ENCODE measurements around the gene BCL11B.

Gene BCL11B

DNA sequence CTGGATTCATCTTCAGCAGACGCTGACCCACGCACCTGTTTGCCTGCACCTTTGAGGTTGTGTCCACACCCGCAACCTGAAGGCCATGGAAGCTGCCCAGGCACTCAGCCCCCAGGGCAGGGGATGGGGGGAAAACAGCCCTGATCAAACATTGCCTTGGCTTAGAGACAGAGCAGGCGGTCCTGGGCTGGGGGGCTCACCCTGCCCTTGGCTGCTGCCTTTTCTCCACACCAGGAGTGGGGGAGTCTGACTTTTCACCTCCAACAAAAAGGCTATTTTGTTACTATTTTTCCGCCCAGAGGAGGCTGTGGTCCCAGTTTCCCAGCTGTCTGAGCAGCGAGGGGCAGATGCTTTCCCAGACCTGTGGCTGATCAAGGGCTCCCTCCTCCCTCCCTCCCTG lies 24.2 kb downstream of the BCL11B start:
- peaks cover 9 to 60% (median 43%) of the 10 kb centered on the region in 5 donors for H3K27me3 ChIP-seq (ENCODE audit: control insufficient read depth in 5 of 5, insufficient read depth in 4 of 5, low read length in 5 of 5)
- H3K4me3 ChIP-seq (ENCODE audit: low read depth in 1 of 5, low read length in 5 of 5) = no peak overlapping the region
- no peak overlapping the region for H3K27ac ChIP-seq (ENCODE audit: low read depth, low read length)
- H3K4me1 ChIP-seq (ENCODE audit: control insufficient read depth in 5 of 5, insufficient read depth in 5 of 5, low read length in 5 of 5) = peaks cover 0 to 11% (median 7%) of the 10 kb centered on the region in 5 donors
- no peak overlapping the region for H3K9ac ChIP-seq (ENCODE audit: low read length in 5 of 5)
- no peaks in the 10 kb centered on the region for H3K36me3 ChIP-seq (ENCODE audit: control insufficient read depth in 5 of 5, insufficient read depth in 5 of 5, low read length in 5 of 5)
- H3K9me3 ChIP-seq (ENCODE audit: control insufficient read depth in 5 of 5, low read length in 5 of 5) = no peaks in the 10 kb centered on the region

DNA sequence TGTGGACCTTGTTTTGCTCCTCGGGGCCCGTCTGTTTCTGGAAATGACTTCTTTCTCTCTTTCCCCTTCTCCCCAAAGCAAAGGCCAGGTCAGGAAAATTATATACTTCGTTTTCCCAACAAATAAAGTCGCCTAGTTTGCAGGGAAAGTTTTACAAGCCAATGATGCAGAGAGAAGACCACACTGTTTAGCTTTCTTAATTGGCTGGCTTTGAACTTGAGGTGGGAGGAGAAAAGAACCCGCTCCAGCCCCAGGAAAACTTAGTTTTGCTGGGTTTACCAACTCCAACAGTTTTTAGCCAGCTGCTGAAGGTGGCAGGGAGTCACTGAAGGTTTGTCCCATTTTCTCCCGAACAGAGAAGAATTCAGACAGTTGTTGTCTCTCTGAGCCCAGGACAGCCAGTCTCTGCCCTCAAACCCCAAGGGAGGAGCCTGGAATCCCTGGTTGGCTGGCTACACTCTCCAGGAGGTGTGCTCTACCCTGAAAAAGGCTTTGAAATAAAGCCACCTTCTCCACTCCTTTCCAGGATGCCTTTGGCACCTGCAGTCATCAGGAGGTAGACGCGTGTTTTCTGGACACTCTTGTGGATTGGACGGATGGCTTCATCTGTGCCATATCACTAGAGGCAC lies 24.8 kb downstream of the BCL11B start:
- Histone ChIP-seq H3K9ac (ENCODE audit: low read length in 5 of 5) (no peak overlapping the region), H3K4me3 (ENCODE audit: low read depth in 1 of 5, low read length in 5 of 5) (no peak overlapping the region), H3K27ac (ENCODE audit: low read depth, low read length) (no peak overlapping the region), H3K9me3 (ENCODE audit: control insufficient read depth in 5 of 5, low read length in 5 of 5) (no peaks in the 10 kb centered on the region), H3K4me1 (ENCODE audit: control insufficient read depth in 5 of 5, insufficient read depth in 5 of 5, low read length in 5 of 5) (peaks cover 0 to 11% (median 7%) of the 10 kb centered on the region in 5 donors), H3K36me3 (ENCODE audit: control insufficient read depth in 5 of 5, insufficient read depth in 5 of 5, low read length in 5 of 5) (no peaks in the 10 kb centered on the region), H3K27me3 (ENCODE audit: control insufficient read depth in 5 of 5, insufficient read depth in 4 of 5, low read length in 5 of 5) (peaks cover 9 to 62% (median 42%) of the 10 kb centered on the region in 5 donors)

DNA sequence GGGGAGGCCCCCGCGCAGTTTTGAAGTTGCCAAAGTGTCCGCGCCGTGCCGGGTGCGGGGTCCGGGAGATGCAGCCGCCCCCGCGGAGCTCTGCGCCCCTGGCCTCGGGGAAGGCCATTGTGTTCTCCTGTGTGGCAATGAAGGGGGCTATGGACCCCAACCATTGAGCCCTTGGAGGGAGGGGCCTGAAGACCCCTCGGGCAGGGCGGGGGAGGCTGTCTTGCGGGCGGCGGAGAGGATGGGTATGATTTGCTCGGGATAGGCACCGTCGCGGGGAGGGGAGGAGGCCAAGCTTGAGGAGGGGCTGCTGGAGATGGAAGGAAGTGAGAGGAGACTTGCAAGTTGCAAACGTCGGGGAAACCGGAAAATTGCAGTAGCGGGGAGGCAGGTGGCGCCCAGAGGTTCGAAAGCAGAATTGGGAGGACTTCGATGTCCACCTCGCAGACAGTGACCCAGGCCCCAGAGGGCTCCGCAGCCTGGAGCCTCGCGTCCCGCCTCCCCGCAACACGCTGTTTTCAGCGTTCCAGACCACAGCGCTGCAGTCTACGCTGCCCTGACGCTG lies 25.4 kb downstream of the BCL11B start:
- Histone ChIP-seq H3K27ac (ENCODE audit: low read depth, low read length) (no peak overlapping the region), H3K9ac (ENCODE audit: low read length in 5 of 5) (no peak overlapping the region), H3K9me3 (ENCODE audit: control insufficient read depth in 5 of 5, low read length in 5 of 5) (no peaks in the 10 kb centered on the region), H3K27me3 (ENCODE audit: control insufficient read depth in 5 of 5, insufficient read depth in 4 of 5, low read length in 5 of 5) (peaks cover 9 to 59% (median 40%) of the 10 kb centered on the region in 5 donors), H3K4me3 (ENCODE audit: low read depth in 1 of 5, low read length in 5 of 5) (no peak overlapping the region), H3K36me3 (ENCODE audit: control insufficient read depth in 5 of 5, insufficient read depth in 5 of 5, low read length in 5 of 5) (no peaks in the 10 kb centered on the region), H3K4me1 (ENCODE audit: control insufficient read depth in 5 of 5, insufficient read depth in 5 of 5, low read length in 5 of 5) (peaks cover 0 to 11% (median 7%) of the 10 kb centered on the region in 5 donors)

DNA sequence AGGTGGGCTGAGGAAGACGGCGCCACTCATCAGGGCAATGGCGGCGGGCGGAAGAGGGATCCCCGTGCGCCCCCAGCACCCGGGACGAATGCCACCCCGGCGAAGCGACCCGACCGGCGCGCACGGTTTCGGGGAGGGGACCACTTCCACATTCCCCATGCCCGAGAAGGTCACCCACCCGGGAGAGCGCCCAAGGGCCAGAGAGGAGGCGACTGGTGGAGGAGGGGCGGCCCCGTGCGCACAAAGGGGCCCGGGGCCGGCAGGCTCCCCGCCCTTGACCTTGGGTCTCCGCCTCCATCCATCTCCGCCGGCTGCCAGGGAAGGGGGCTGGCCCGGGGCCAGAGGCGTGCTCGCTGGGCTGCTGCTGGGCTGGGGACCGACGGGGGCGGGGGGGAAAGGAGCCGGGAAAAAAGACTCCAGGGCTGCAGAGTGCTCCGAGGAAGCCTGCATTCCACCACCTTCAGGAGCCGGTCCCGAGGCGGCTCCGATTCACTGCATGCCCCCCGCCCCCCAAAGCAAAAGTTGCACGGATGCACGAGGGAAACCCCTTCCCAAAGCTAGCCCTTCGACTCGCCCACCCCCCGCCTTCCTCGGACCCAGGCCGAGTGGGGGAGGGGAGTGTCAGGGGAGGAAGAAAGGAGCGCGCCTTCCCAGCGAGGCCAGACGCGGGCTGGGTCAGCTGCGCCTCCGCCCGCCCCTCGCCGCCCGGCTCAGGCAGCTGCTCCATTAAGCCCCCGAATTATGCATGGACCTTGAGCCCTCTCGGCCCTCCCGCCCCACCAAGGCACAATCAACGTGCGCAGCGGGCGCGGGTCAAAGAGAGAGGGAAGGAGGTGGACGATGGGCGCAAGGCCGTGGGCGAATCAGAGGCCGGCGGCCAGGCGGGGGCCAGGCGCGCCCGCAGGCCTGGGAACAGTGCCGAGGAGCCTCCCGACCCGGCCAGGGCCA lies 26.2 kb downstream of the BCL11B start:
- Histone ChIP-seq H3K4me3 (ENCODE audit: low read depth in 1 of 5, low read length in 5 of 5) (no peak overlapping the region), H3K9me3 (ENCODE audit: control insufficient read depth in 5 of 5, low read length in 5 of 5) (no peaks in the 10 kb centered on the region), H3K27ac (ENCODE audit: low read depth, low read length) (no peak overlapping the region), H3K27me3 (ENCODE audit: control insufficient read depth in 5 of 5, insufficient read depth in 4 of 5, low read length in 5 of 5) (peaks cover 9 to 59% (median 41%) of the 10 kb centered on the region in 5 donors), H3K9ac (ENCODE audit: low read length in 5 of 5) (no peak overlapping the region), H3K4me1 (ENCODE audit: control insufficient read depth in 5 of 5, insufficient read depth in 5 of 5, low read length in 5 of 5) (peaks cover 0 to 11% (median 7%) of the 10 kb centered on the region in 5 donors), H3K36me3 (ENCODE audit: control insufficient read depth in 5 of 5, insufficient read depth in 5 of 5, low read length in 5 of 5) (no peaks in the 10 kb centered on the region)

DNA sequence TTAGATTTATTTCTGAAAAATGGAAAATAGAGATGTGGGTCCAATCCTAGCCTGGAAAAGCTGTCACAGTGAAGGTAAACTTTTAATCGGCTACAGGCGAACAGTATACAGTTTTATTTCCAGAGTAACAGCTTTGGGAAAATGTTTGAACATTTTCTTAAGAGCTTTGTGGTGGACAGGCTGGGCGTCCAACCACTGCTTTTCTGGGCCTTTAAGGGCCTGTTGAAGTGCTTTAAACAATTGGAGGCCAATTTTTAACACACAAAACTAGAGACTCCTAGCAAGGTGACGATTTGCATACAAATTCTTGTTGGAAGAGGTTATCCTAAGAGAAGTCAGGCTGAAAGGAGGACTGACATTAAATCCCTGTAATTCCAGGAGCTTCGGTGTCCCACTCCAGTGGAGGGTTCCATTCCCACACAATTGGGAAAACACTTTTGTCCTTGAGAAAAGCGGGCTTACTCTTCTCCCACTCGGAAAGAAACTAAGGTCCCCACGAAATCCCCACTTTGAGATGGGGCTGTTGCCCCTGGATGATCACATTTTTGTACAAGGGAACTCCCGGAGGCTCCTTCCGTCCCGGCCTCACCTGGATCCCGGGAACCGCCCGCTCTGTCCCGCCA lies 26.9 kb downstream of the BCL11B start:
- peaks cover 9 to 59% (median 44%) of the 10 kb centered on the region in 5 donors for H3K27me3 ChIP-seq (ENCODE audit: control insufficient read depth in 5 of 5, insufficient read depth in 4 of 5, low read length in 5 of 5)
- peaks cover 0 to 11% (median 7%) of the 10 kb centered on the region in 5 donors for H3K4me1 ChIP-seq (ENCODE audit: control insufficient read depth in 5 of 5, insufficient read depth in 5 of 5, low read length in 5 of 5)
- no peaks in the 10 kb centered on the region for H3K9me3 ChIP-seq (ENCODE audit: control insufficient read depth in 5 of 5, low read length in 5 of 5)
- H3K9ac ChIP-seq (ENCODE audit: low read length in 5 of 5) = no peak overlapping the region
- H3K27ac ChIP-seq (ENCODE audit: low read depth, low read length) = no peak overlapping the region
- no peaks in the 10 kb centered on the region for H3K36me3 ChIP-seq (ENCODE audit: control insufficient read depth in 5 of 5, insufficient read depth in 5 of 5, low read length in 5 of 5)
- H3K4me3 ChIP-seq (ENCODE audit: low read depth in 1 of 5, low read length in 5 of 5) = no peak overlapping the region

DNA sequence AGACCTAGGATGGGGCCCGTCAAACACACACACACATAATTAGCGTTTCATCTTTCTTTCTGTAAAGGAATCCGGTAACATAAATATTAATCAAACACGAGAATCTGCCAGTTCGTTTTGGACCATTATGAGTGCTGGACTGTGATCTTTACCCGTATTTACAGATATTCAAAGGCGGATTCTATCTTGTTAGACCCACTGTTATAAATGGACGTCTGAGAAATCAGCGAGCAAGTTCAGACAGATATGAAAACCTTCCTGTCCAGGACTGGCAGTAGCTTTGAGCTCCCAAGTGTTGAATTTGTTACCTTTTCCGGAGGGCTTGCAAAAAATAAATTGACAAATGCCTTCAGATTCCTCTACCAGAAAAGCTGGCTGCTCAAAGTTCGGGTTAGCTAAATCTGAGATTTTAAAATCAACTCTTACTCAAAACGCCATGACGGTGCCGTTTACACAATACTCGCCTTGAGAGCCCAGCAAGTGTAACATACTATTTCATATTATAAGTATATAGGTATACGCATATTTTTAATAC lies 27.6 kb downstream of the BCL11B start:
- H3K27ac ChIP-seq (ENCODE audit: low read depth, low read length) = no peak overlapping the region

DNA sequence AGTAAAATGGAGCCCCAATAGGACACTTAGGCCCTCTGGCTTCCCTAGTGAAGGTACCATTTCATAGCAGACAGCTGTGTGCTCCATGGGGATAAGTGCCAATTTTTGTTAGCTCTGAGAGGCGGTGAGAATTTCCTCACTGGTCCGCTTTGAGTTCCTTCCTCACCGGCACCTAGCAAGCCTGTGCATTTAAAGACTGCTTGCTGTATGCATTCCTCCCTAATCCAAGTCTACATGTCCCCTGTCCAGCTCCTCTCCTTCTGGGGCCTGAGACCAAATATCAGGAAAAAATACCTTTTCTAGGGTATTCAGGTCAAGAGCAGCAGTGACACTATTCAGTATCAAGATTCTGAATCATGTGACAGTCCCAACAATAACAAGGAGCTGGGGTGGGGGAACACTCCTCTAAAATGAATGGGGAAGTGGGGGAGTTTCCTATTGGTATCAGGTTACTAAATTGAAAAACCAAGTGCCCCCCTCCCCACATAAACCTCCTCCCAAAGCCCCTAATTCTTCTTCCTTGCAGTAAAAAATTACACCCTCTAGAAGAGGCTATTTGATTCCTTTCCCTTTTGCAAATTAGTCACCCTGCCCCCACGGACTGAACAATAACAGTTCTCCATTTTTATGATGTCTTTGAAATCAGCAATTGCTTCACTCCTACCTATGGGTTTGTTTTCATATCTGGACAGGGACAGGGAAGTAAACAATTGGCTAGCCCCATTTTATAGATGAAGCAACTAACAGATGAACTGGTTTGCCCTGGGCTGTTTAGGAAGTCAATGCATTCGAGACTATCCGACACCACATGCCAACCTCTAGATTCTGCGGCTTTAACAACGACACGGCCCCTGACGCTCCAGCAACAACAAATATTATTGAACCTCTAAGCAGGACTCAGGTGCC lies 28.9 kb downstream of the BCL11B start:
- Histone ChIP-seq H3K27me3 (ENCODE audit: control insufficient read depth in 5 of 5, insufficient read depth in 4 of 5, low read length in 5 of 5) (peaks cover 6 to 45% (median 32%) of the 10 kb centered on the region in 5 donors), H3K36me3 (ENCODE audit: control insufficient read depth in 5 of 5, insufficient read depth in 5 of 5, low read length in 5 of 5) (no peaks in the 10 kb centered on the region)

More for the DNA sequence above, 27.6 kb downstream of the BCL11B start:
- no peak overlapping the region for H3K9ac ChIP-seq (ENCODE audit: low read length in 5 of 5)
- peaks cover 9 to 56% (median 41%) of the 10 kb centered on the region in 5 donors for H3K27me3 ChIP-seq (ENCODE audit: control insufficient read depth in 5 of 5, insufficient read depth in 4 of 5, low read length in 5 of 5)
- H3K9me3 ChIP-seq (ENCODE audit: control insufficient read depth in 5 of 5, low read length in 5 of 5) = no peaks in the 10 kb centered on the region
- H3K36me3 ChIP-seq (ENCODE audit: control insufficient read depth in 5 of 5, insufficient read depth in 5 of 5, low read length in 5 of 5) = no peaks in the 10 kb centered on the region
- peaks cover 0 to 11% (median 7%) of the 10 kb centered on the region in 5 donors for H3K4me1 ChIP-seq (ENCODE audit: control insufficient read depth in 5 of 5, insufficient read depth in 5 of 5, low read length in 5 of 5)
- no peak overlapping the region for H3K4me3 ChIP-seq (ENCODE audit: low read depth in 1 of 5, low read length in 5 of 5)

DNA sequence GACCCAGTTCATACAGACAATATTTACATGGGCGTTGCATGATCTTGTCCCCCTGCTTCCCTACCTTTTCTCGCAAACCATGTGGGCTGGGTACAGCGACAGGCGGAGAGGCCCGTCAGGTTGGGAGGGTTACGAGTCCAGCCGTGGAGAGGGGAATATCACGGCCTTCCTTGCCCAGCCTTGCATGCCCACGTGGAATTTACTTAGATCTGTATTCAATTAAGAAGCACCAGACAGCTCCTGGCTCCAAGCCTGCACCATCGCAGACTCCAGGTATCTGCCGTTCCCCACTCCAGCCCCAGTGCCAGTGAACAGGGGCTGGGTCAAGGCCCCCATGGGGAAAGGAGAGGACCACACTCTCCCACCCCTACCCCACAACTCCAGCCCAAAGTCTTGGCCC lies 29.8 kb downstream of the BCL11B start:
- H3K36me3 ChIP-seq (ENCODE audit: control insufficient read depth in 5 of 5, insufficient read depth in 5 of 5, low read length in 5 of 5) = no peaks in the 10 kb centered on the region
- peaks cover 0 to 37% (median 28%) of the 10 kb centered on the region in 5 donors for H3K27me3 ChIP-seq (ENCODE audit: control insufficient read depth in 5 of 5, insufficient read depth in 4 of 5, low read length in 5 of 5)
- H3K9ac ChIP-seq (ENCODE audit: low read length in 5 of 5) = no peak overlapping the region
- H3K27ac ChIP-seq (ENCODE audit: low read depth, low read length) = no peak overlapping the region
- H3K9me3 ChIP-seq (ENCODE audit: control insufficient read depth in 5 of 5, low read length in 5 of 5) = peaks cover 0 to 2% (median 0%) of the 10 kb centered on the region in 5 donors
- peaks cover 0 to 11% (median 7%) of the 10 kb centered on the region in 5 donors for H3K4me1 ChIP-seq (ENCODE audit: control insufficient read depth in 5 of 5, insufficient read depth in 5 of 5, low read length in 5 of 5)
- H3K4me3 ChIP-seq (ENCODE audit: low read depth in 1 of 5, low read length in 5 of 5) = no peak overlapping the region

More for the DNA sequence above, 28.9 kb downstream of the BCL11B start:
- Histone ChIP-seq H3K4me1 (ENCODE audit: control insufficient read depth in 5 of 5, insufficient read depth in 5 of 5, low read length in 5 of 5) (peaks cover 0 to 11% (median 7%) of the 10 kb centered on the region in 5 donors), H3K9me3 (ENCODE audit: control insufficient read depth in 5 of 5, low read length in 5 of 5) (peaks cover 0 to under 1% (median 0%) of the 10 kb centered on the region in 5 donors), H3K27ac (ENCODE audit: low read depth, low read length) (no peak overlapping the region), H3K4me3 (ENCODE audit: low read depth in 1 of 5, low read length in 5 of 5) (no peak overlapping the region), H3K9ac (ENCODE audit: low read length in 5 of 5) (no peak overlapping the region)

All from subcutaneous abdominal adipose tissue (tissue), 5 donors.